SHP77 treated with DMSO at 0.1 percent for 48 hours (cell line): ENCODE results near the gene CMC2.
A peak's percentile ranks its signal among the peaks of the same experiment; 100 is the strongest.

Experiments used
- DNase-seq: peaks from one replicate; lab custom pipeline; 2025; lab: John Stamatoyannopoulos, UW

The CMC2 gene

DNA sequence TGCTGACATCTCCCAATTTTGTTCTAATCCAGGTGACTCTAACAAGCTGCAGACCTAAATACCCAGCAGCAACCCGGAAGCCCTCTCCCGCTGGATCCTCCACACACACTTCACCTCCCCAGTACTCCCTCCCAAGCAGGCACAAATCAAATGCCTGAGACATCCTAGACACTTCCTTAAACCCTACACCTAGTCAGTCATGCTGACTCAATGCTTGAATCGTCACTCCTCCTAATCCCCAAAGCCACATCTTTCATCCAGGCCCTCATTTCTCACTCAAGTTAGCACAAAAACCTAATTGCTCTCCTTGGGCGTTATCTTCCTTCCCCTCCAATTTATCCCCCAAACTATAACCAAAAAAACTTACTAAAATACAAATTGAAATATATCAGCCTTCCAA is 32.7 kb downstream of the CMC2 start:
- DNase-seq: no peak

DNA sequence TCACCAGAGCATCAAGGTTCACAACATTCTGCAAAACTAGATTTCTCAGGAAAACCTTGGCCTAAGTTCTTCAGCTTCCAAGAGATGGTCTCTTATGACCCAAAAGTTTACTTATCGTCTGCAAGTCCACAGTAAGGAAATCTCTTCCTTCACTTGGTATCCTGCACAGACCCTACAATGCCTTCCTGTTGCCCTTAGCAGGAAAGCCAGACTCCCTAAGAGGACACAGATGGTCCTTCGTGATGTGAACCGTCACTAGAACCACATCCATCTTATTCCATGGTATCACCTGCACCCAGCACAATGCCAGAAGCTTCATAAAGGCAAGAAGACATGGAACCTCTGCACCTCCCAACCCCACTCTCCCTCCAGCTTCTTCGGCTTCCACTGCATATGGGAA is 34.1 kb downstream of the CMC2 start:
- DNase-seq: no peak

DNA sequence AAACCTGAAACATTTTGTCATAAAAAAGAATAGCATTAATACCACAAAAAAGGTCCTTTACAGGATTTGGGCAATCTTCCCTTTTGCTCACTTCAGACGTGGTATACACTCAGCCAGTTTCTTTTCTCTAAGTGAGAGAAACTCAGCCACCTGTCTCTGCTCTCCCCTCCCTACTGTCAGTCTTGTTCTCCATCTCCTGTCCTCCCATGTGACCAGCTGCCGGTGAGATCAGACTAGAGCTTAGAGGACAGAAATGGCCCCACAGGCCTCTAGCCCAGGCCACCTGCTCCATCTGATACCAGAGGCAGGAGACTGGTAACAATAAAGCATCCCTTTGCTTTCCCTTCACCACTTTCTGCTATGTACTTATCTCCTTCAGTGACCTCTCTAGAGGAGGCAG is 34.9 kb downstream of the CMC2 start:
- peak; percentile 37 for DNase-seq

DNA sequence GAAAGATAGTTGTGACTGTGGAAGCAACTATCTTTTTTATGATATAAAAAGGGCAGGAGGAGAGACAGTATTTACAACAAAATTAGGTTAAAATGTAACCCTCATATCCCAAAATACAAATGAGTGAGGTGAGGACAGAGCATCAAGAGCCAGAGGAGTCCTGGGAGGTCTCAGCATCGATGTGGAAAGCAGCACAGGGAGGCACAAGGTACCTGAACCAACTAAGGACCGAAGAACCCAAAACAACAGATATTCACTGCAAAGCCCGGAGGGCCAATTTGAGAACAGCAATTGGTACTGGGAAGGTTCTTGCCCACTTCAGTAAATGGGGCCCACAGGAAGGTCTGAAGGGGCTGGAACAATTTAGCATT is 37.6 kb downstream of the CMC2 start:
- DNase-seq: no peak

DNA sequence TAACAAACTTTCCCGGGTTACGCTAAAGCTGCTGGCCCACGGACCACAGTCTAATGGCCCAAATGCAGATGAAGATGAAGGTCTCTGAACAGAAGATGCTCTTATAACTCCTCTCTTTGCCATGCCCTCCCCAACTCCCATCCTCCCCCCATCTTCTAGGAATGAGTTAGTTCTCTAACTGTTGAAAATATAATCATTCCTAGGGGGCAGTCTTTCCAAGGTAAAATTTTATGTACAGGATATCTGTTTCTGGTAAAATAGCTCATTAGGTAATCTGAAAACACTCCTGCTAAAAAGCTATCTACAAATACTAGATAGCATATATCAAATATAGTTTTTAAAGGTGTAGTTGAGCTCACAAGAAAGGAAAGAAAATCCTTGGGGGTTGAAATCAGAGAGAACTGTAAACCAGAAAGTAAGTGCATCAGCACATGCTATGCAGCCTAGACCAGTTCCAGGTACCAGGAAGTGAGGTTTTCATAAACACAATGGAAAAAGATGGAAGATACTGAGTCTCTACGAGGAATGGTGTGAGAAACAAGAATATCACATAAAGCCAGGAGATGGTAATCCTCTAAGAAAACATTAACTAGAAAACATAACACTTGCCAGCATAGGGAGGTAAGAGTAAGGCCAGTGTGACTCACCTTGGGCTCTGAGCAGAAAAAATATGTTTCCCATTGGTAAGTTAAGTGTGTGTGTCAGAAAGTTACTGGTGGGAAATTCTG is 38.1 kb downstream of the CMC2 start:
- no peak for DNase-seq

GRCh38 chr16:80966617-80967016 is 40.1 kb downstream of the CMC2 start:
- DNase-seq: no peak

GRCh38 chr16:80964351-80964750 is 42.3 kb downstream of the CMC2 start:
- DNase-seq: no peak

DNA sequence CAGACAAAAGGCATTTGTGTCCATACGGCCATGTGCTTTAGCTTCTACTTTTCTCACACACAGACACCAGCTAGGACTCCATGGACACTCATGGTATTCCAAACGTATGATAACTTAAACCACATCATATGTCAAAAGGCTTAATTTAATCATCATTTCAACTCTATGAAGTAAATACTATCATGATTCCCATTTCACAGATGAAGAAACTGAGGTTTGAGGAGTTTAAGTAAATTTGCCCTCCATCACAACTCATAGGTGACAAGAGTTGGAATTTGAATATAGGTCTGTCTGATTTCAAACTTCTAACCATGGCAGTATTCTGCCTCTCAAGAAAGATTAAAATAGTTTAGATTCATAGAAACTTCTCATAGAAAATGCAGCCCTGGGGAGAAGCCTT is 43.8 kb downstream of the CMC2 start:
- DNase-seq: no peak

- no peak for DNase-seq
Observed at GRCh38 chr16:80958284-80958683, 48.4 kb downstream of the CMC2 start.

GRCh38 chr16:80954985-80955384 is 51.7 kb downstream of the CMC2 start:
- DNase-seq: peak; percentile 80

DNA sequence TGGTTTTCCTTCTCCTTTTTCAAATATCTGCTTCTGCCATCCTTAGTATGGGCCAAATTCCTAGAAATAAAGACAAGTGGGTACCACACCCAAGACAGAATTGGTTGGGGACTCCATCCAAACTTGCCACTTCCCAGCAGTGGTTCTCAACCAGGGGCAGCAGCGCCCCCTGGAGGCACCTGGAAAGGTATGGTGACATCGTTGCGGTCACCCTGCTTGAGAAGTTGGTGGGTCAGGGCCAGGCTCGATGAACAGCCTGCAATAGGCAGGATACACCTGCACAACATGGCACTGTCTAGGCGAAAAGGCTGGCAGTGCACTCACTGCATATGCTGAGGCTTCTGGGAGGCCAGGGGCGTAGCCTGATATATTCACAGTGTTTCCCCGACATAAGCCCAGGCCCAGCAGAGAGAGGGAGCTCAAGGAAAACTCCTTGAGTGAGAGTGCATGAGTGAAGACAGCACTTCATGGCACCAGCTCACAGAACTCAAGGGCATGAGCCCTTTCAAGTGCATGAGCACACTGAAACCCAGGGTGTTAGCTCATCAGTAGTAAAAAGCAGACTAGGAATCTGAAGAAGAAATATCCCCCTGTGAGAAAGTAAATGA is 57.7 kb downstream of the CMC2 start:
- peak; percentile 1 for DNase-seq

DNA sequence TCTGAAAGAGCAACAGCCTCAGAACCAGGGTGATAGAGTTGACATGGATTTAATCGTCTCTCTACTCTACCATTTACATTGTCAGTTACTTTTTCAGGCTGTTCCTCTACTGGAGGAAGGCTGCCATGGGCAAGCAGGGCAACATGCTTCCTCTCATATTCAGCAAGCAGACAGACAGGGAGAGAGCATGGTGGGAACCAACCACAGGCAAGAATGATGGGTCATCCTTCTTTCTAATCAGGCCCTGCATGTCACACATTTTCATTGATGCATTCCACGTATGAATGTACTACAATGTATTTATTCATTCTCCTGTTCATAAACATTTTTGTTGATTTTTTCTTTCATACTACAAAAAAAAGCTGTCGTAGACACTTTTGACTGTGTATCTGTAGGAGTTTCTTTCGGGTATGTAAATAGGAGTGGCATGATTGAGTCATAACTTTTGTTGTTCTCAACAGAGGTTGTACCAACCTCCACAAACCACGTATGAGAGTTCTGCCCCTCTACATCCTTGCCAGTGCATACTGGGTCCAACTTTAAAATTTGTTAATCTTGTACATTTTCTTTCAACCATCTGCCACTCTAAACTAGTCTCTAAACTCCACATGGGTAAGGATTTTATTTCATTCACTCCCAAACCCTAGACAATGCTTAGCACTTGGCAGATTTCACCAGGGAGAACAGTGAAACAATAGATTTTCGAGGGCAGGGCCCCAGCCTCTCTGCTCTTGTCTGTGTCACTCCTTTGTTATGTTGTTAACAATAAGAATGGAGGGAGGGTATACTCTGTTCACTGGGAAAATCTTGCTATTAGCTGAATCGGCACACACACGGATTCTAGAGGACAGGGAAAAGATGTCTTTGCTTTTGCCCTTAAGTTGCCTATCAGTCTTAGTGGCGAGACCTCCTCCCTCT is 58.7 kb downstream of the CMC2 start:
- DNase-seq: no peak

DNA sequence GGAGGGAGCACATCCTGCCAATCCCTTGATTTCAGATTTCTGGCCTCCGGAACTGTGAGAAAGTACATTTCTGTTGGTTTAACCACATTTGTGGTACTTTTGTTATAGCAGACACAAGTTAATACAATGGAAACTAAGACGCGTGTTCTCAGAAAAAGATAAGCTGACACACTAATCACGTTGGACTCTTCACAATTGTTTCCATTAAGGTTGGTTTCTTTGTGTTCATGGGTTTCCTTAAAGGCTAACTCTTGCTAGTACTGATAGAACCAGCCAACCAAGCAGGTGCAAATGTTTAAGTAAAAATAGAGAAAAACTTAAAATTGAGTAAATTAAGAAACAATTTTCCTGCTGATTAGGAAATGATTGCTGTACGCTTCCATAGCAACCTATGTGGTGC is 59.4 kb downstream of the CMC2 start:
- no peak for DNase-seq

DNA sequence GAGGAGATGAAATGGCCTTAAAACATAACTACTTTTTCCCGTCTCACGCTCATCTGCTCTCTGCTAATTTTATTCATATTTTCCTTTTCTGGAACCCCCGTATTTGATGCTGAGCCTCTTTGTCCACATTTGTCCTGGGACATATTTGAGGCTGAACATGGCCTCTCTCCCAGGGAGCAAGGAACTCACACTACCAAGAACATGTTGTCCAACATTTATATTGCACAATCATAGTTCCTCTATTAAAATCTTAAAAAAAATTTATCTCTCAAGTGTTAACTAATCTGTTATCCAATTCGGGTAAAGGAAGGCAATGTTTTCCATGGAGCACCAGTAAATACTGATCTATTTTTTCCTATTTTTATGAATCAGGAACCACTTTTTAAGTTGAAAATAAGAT is 60.2 kb downstream of the CMC2 start:
- DNase-seq: no peak

- DNase-seq: no peak
Observed at GRCh38 chr16:80940069-80940856, 66.4 kb downstream of the CMC2 start.

- no peak for DNase-seq
Observed at GRCh38 chr16:80938879-80939260, 67.8 kb downstream of the CMC2 start.

- DNase-seq: no peak
Observed at GRCh38 chr16:80938004-80938878, 68.4 kb downstream of the CMC2 start.

DNA sequence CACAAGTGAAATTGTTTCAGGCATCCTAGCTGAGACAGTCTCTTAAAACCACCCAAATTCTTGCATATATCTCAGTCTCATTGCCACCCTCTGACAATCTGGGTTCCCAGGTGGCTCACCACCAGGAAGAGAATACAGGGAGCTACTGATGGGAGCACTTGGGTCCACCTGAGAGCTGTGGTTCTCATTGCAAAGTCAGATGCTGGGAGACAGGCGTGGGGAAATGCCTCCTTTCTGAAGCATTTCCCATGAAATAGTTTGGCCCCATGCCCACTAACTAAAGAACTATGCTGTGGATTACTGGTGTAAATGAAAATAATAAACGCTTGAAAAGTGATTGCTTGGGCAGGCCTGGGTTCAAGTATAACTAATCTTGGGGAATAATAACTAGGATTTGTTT is 70.3 kb downstream of the CMC2 start:
- no peak for DNase-seq

- DNase-seq: no peak
Observed at GRCh38 chr16:80935691-80936090, 71.0 kb downstream of the CMC2 start.

GRCh38 chr16:80932708-80933095 is 74.0 kb downstream of the CMC2 start:
- no peak for DNase-seq
